HG02943 (cell line): Measurements from ENCODE around the gene SMIM11.
"Not testable (repeated sequence)": the region's sequence is repeated elsewhere in the genome, so short reads cannot be mapped to it uniquely, and the experiment has no call there.

Experiments used
- ATAC-seq: cut with Tn5 transposase; IDR thresholded peaks from one replicate; pipeline ENCODE4 v1.9.1; 2021; ENCODE audit warnings: mild to moderate bottlenecking, low read depth, moderate library complexity; ENCODE audit not compliant: unreplicated experiment

SMIM11 gene

GRCh38 chr21:34406676-34407075 is 31.4 kb downstream of the SMIM11 start:
- ATAC-seq = not testable (repeated sequence)

- not testable (repeated sequence) for ATAC-seq
Measured at GRCh38 chr21:34407294-34407693, 32.0 kb downstream of the SMIM11 start.

GRCh38 chr21:34417448-34418077 is 42.3 kb downstream of the SMIM11 start:
- not testable (repeated sequence) for ATAC-seq

- not testable (repeated sequence) for ATAC-seq
Measured at GRCh38 chr21:34423805-34424204, 48.5 kb downstream of the SMIM11 start, which contains the start of gene SMIM34. TSS of gene SMIM34 (minus strand) at chr21:34423951. CDS start at chr21:34423839, 112 bp downstream.

GRCh38 chr21:34427339-34427738 is 52.0 kb downstream of the SMIM11 start:
- ATAC-seq = not testable (repeated sequence)

GRCh38 chr21:34428441-34428840 is 53.1 kb downstream of the SMIM11 start:
- ATAC-seq = not testable (repeated sequence)

GRCh38 chr21:34429710-34430109 is 54.4 kb downstream of the SMIM11 start:
- ATAC-seq = not testable (repeated sequence)
